Duodenal mucosa (tissue), 2 donors: ENCODE data around the gene GPR148.

Source experiments
- H3K27ac ChIP-seq: one replicate; pipeline ENCODE4 v1.7.0; 2013; ENCODE audit warnings: low read depth, low read length
- H3K27me3 ChIP-seq, 2 donors: one replicate each; pipeline ENCODE4 v1.7.0; 2013; ENCODE audit warnings: low read length in 2 of 2, control low read depth in 1 of 2; ENCODE audit not compliant: insufficient read depth in 2 of 2, control insufficient read depth in 1 of 2
- H3K36me3 ChIP-seq, 2 donors: one replicate each; pipeline ENCODE4 v1.7.0; 2013; ENCODE audit warnings: low read length in 2 of 2, control low read depth in 1 of 2; ENCODE audit not compliant: insufficient read depth in 2 of 2, control insufficient read depth in 1 of 2
- H3K4me1 ChIP-seq, 2 donors: one replicate each; pipeline ENCODE4 v1.7.0; 2013; ENCODE audit warnings: low read length in 2 of 2, control low read depth in 1 of 2; ENCODE audit not compliant: insufficient read depth in 2 of 2, control insufficient read depth in 1 of 2
- H3K4me3 ChIP-seq, 2 donors: one replicate each; pipeline ENCODE4 v1.7.0; 2013; ENCODE audit warnings: low read length in 2 of 2, low read depth in 1 of 2
- H3K9ac ChIP-seq, 2 donors: one replicate each; pipeline ENCODE4 v1.7.0; 2013; ENCODE audit warnings: low read length in 2 of 2, low read depth in 1 of 2
- H3K9me3 ChIP-seq, 2 donors: one replicate each; pipeline ENCODE4 v1.7.0; 2013; ENCODE audit warnings: low read length in 2 of 2, control low read depth in 1 of 2; ENCODE audit not compliant: control insufficient read depth in 1 of 2

Gene GPR148

DNA sequence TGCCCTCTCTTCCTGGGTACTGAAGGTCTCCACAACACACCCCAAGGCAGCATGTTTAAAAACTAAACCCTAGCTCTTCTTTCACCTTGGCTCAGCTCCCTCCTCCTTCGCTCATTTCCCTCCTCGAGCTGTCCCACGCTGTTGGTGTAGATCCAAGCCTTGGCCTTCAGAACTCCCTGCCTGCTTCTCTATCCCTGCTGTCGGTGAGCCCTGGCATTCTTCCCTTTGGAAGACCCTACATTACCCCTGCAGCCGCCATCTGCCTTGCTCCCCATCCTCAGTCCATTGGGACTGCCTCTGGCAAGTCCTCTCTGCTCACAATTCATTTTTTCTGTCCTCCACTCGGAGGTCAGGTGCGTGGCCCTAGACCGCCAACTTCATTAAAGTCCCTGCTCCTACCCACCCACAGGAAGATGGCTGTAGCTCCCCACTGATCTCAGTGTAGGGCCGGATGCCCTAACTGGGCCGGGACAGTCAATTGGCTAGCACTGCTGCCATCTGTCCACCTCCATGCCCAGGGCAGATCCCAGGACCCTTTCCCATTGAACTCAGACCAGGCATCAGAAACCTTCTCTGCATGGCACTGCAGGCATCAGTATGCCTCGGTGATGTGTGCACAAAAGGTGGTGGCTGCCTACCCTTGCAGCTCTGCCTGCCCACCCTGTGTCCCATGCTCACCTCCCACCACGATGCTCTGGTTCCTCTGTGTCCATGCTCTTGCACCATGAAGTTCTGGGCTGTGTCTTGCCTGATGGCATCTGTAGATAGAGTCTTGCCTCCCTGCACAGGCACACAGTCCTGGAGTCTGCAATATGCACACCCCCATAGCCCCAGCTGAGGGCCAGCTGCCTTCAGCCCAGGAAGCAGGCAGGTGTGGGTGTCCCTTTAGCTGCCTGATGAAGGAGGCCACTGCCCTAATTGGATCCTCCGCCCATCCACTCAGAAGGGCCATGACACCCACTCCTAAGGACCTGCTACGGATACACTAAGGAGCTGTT is 32.2 kb downstream of the GPR148 start:
- H3K9ac ChIP-seq, result no peak overlapping the region
- peaks cover 8 to 11% of the 10 kb centered on the region in 2 donors for H3K27me3 ChIP-seq
- H3K9me3 ChIP-seq, result no peaks in the 10 kb centered on the region
- no peaks in the 10 kb centered on the region for H3K4me1 ChIP-seq
- H3K36me3 ChIP-seq, result no peaks in the 10 kb centered on the region
- no peak overlapping the region for H3K27ac ChIP-seq
- H3K4me3 ChIP-seq, result no peak overlapping the region

DNA sequence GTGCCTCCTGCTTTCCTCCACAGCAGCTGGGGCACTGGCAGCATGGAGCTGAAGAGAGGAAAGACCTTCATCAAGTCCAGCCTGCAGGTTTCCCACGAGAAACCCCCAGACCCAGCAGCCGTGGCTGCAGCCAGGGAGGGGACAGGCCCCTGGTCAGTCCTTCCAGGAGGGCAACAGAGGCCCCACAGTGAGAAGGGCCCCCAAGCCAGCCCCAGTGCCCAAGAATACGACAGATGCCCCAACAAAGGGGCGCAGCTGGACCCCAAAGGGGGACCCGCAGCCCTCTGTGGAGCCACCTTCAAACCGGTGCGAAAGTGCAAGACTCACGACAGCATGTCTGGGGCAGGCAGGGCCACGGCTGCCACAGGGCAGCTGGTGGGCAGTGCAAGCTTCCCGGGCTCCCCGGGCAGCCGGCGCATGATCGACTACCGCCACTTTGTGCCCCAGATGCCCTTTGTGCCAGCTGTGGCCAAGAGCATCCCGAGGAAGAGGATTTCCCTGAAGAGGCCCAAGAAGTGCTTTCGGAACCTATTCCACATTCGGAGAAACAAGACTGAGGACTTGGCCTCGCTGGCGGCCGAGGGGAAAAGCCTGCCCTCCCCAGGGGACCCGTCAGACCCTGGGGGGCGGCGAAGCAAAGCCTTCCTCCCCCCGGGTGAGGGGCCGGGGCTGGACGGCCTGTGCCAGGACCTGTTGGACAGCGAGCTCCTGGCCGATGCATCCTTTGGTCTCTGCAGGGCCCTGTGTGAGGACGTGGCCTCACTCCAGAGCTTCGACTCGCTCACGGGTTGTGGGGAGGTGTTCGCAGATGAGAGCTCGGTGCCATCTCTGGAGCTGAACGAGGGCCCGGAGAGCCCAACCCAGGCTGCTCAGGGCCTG is 33.4 kb downstream of the GPR148 start:
- Histone ChIP-seq H3K36me3 (no peaks in the 10 kb centered on the region), H3K27ac (no peak overlapping the region), H3K4me3 (no peak overlapping the region), H3K9me3 (no peaks in the 10 kb centered on the region), H3K4me1 (no peaks in the 10 kb centered on the region), H3K27me3 (peaks cover 1 to 2% of the 10 kb centered on the region in 2 donors), H3K9ac (no peak overlapping the region)

DNA sequence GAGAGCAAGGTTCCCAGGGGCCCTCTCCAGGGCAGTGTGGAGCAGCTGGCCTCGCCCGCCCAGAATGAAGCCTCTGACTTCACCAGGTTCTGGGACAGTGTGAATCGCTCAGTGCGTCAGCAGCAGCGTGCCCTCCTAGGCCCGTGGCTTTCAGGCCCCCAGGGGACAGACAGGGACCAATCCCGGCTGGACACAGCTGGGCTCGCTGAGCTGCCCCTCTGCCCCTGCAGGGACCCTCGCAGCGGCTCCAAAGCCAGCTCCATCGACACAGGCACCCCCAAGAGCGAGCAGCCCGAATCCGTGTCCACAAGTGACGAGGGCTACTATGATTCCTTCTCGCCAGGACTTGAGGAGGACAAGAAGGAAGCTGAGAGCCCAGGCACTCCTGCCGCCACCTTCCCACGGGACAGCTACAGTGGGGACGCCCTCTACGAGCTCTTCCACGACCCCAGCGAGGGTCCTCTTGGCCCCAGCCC is 34.1 kb downstream of the GPR148 start:
- Histone ChIP-seq H3K4me3 (no peak overlapping the region), H3K27ac (no peak overlapping the region), H3K4me1 (no peaks in the 10 kb centered on the region), H3K36me3 (no peaks in the 10 kb centered on the region), H3K9me3 (no peaks in the 10 kb centered on the region), H3K9ac (no peak overlapping the region), H3K27me3 (no peaks in the 10 kb centered on the region)

DNA sequence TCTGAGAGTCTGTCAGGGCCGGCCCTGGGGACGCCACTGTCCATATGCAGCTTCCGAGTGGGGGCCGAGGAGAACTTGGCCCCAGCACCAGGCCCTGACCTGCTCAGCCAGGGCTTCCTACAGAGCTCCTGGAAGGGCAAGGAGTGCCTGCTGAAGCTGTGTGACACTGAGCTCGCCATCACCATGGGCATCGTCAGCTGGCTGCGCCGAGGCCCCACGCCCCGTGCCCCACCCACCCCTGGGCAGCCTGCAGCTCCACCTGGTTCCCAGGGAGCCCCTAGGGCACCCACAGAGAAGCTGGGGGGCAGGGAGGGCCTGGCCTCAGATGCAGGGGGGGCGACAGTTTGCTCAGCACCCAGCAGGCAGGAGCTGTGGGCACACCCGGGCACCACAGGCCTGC is 34.5 kb downstream of the GPR148 start:
- H3K36me3 ChIP-seq, result no peaks in the 10 kb centered on the region
- H3K9me3 ChIP-seq, result no peaks in the 10 kb centered on the region
- H3K9ac ChIP-seq, result no peak overlapping the region
- H3K27ac ChIP-seq, result no peak overlapping the region
- no peaks in the 10 kb centered on the region for H3K4me1 ChIP-seq
- H3K27me3 ChIP-seq, result no peaks in the 10 kb centered on the region
- H3K4me3 ChIP-seq, result no peak overlapping the region

DNA sequence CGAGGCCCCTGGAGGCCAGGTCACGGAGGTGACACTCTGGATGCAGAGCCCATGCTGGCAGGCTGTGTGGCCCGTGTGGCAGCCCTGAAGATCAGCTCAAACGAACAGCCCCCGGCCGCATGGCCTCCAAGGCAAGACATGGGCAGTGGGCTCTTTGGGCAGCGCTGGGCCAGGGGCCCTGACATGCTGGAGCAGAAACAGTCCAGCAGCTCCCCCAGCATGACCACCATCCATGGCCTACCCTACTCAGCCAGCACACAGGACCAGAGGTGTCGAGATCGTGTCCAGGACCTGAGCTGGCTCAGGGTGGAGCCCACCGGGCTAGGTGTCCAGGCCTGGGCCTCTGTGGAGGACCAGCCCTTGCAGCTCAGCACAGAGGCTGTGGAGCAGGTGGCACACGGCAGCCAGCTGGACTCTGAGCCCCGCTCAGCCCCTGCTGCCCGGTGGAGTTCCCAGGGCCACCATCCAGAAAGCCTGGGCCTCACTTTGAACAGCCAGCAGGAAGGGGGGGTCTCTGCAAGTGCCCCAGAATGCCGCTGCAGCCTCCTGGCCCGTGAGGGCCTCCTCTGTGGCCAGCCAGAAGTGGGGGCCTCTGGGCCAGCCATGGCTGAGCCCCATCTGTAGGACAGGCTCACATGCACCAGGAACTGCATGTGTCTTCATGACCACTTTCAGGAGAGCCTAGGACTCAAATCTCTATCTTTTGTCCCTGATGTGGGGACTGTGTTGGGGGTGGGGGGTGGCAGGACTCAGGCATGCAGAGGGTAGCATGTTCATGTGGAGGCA is 35.4 kb downstream of the GPR148 start:
- no peaks in the 10 kb centered on the region for H3K36me3 ChIP-seq
- H3K4me1 ChIP-seq, result no peaks in the 10 kb centered on the region
- H3K27ac ChIP-seq, result no peak overlapping the region
- no peaks in the 10 kb centered on the region for H3K27me3 ChIP-seq
- no peak overlapping the region for H3K9ac ChIP-seq
- no peaks in the 10 kb centered on the region for H3K9me3 ChIP-seq
- H3K4me3 ChIP-seq, result no peak overlapping the region

DNA sequence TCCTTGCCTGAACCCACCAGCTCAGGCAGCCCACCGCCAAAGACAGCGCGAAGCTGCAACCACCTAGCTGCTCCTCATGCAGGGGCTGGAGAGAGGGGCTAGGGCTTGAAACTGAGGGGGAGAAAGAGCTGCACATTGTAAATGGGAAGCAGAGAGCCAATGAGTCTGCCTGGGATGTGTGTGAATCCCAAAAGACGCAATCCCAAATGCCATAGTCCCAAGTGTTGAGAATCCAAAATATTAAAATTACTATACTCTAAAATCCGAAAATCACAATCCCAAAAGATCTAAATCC is 35.9 kb downstream of the GPR148 start:
- no peak overlapping the region for H3K27ac ChIP-seq
- H3K9me3 ChIP-seq, result no peaks in the 10 kb centered on the region
- no peaks in the 10 kb centered on the region for H3K4me1 ChIP-seq
- H3K4me3 ChIP-seq, result no peak overlapping the region
- no peaks in the 10 kb centered on the region for H3K36me3 ChIP-seq
- no peaks in the 10 kb centered on the region for H3K27me3 ChIP-seq
- H3K9ac ChIP-seq, result no peak overlapping the region

DNA sequence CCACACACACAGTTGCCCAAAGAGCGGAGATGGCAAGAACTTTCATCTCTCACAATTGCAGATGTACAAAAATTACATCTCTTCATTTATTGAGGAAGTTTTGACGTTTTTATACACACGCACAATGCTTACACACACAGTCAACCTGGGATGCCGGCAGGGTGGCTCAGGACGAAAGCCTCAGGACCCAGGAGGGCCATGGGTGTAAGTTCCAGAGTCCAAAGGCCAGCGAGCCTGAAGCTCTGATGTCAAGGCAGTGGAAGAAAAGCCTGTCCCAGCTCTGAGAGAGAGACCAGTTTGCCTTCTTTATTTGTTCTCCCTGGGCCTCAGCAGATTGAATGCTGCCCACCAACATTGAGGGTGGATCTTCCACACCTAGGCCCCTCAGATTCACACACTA is 36.6 kb downstream of the GPR148 start:
- Histone ChIP-seq H3K4me3 (no peak overlapping the region), H3K27ac (no peak overlapping the region)

DNA sequence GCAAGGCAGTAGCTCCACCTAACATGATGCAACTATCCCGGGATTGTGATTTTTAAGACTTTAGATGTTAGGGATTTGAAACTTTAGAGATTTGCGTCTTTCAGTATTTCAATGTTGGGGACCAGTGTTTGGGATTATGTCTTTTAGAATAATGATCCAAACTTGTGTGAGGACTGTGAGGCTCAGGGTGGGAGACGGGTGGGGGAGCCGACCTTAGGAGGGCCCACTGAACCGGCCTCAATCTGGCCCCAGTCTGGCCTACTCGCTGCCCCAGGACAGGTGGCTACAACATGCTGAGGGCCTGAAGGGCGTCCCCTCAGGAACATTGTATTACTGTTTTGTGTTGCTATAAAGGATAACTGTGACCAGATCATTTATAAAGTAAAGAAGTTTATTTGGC is 37.2 kb downstream of the GPR148 start:
- Histone ChIP-seq H3K27ac (no peak overlapping the region), H3K36me3 (no peaks in the 10 kb centered on the region), H3K9me3 (no peaks in the 10 kb centered on the region), H3K4me1 (no peaks in the 10 kb centered on the region), H3K4me3 (no peak overlapping the region), H3K27me3 (no peaks in the 10 kb centered on the region), H3K9ac (no peak overlapping the region)

More for the DNA sequence above, 36.6 kb downstream of the GPR148 start:
- no peak overlapping the region for H3K9ac ChIP-seq
- no peaks in the 10 kb centered on the region for H3K9me3 ChIP-seq
- H3K27me3 ChIP-seq, result no peaks in the 10 kb centered on the region
- no peaks in the 10 kb centered on the region for H3K36me3 ChIP-seq
- no peaks in the 10 kb centered on the region for H3K4me1 ChIP-seq

DNA sequence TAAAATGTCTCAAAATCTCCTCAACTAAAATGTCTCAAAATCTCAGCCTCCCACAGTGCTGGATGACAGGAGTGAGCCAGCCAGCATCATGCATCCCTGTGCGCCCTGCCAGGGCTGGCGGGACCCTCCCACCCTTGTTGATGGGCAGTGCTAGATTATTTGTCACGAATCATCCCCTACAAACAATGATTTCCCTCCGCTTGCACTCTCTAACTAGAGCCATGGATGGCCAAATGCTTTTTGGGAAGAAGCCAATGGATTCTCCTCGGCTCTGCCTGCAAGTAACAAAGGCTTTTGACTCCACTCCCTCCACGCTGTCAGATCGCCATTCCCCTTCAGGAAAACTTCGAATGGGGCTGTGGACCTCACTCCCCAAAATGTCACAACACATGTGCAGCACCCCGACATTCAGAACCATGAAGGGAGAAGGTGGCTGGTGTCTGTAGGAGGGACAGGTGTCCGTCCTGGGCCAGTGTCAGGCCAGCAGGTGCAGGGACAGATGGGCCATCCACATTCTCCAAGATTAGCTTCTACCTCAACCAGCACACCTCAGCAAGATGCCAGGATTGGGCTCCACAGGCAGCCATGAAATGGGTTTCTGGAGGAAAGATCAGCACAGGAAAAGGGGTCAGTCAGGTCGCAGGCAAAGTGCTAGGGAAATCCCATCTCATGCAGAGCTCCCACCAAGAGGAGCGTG is 38.0 kb downstream of the GPR148 start:
- Histone ChIP-seq H3K36me3 (no peaks in the 10 kb centered on the region), H3K4me1 (no peaks in the 10 kb centered on the region), H3K9ac (no peak overlapping the region), H3K27ac (no peak overlapping the region), H3K27me3 (no peaks in the 10 kb centered on the region), H3K9me3 (no peaks in the 10 kb centered on the region), H3K4me3 (no peak overlapping the region)
